HCT116 (cell line): Measurements from ENCODE around the gene ALPL. TPM values are rescaled to one million over a fixed set of nuclear protein-coding genes. Genes with fewer than 3 reads are reported as not detected.

ENCODE experiments used
- ATAC-seq: fragments of 200-7000 bp; cut with Tn5 transposase; 2 replicates; pipeline ENCODE4 v1.9.1; 2020; ENCODE audit warnings: mild to moderate bottlenecking, moderate library complexity
- BruUV-seq: library from RNA; stranded (reverse); fragments of 400-500 nt; replicated peaks from 2 replicates; lab custom pipeline; 2021; lab: Mats Ljungman, UMichigan
- CTCF ChIA-PET: fragments of 300-600 bp; sonication (Branson Sonifier 250); formaldehyde crosslinking; loops from one replicate; lab custom pipeline; 2021; ENCODE audit warnings: antibody characterized with exemption; lab: Charles Lee
- POLR2A ChIA-PET: fragments of 300-600, 350-600 bp; sonication (Branson Sonifier 250); formaldehyde crosslinking; loops from one replicate; lab custom pipeline; 2021; ENCODE audit warnings: antibody characterized with exemption; lab: Charles Lee
- RAD21 ChIA-PET, 2 experiments: fragments of 300-600 bp; sonication (Branson Sonifier 250); formaldehyde crosslinking; loops; one replicate each; lab custom pipeline; 2023; ENCODE audit warnings: low total read pairs in 2 of 2; ENCODE audit not compliant: uncharacterized antibody in 2 of 2, unreplicated experiment in 2 of 2, low non-redundant PET in 1 of 2; lab: Charles Lee
- DNase-seq: peaks from one replicate; pipeline ENCODE4 v3.0.0-alpha.2; 2010; ENCODE audit warnings: low read depth, low spot score
- H2AFZ ChIP-seq: fragments of 200-600 bp; shearing (Covaris generic), sonication (generic); 2 replicates; pipeline ENCODE4 v1.6.1; 2017; ENCODE audit warnings: low read depth, mixed run types, mixed read lengths, antibody characterized with exemption, low read length; ENCODE audit not compliant: poor library complexity, severe bottlenecking
- H3K27ac ChIP-seq: 2 replicates; pipeline ENCODE4 v1.5.1; 2012; ENCODE audit warnings: low read depth, low read length
- H3K27me3 ChIP-seq: fragments of 200-600 bp; sonication (generic); 2 replicates; pipeline ENCODE4 v1.6.1; 2016; ENCODE audit warnings: mixed run types, low read length, mixed read lengths; ENCODE audit not compliant: insufficient read depth
- H3K36me3 ChIP-seq, 2 experiments: fragments of 200-500 bp in 1 of 2; fragments of 200-600 bp in 1 of 2; sonication (Bioruptor generic) in 1 of 2; sonication (generic) in 1 of 2; 2 replicates each; pipeline versions ENCODE4 v1.5.1 to v1.6.1; 2014 to 2016; ENCODE audit warnings: low read length in 2 of 2, inconsistent platforms in 1 of 2, mixed read lengths in 1 of 2, mixed run types in 1 of 2; ENCODE audit not compliant: insufficient read depth in 2 of 2, control insufficient read depth in 1 of 2
- H3K4me1 ChIP-seq, 2 experiments: fragments of 200-600 bp in 1 of 2; sonication (generic) in 1 of 2; 2 replicates each; pipeline versions ENCODE4 v1.5.1 to v1.6.1; 2012 to 2017; ENCODE audit warnings: low read length in 2 of 2, inconsistent platforms in 1 of 2, mild to moderate bottlenecking in 1 of 2, mixed read lengths in 1 of 2, mixed run types in 1 of 2, moderate library complexity in 1 of 2; ENCODE audit not compliant: insufficient read depth in 2 of 2, control insufficient read depth in 1 of 2
- H3K4me2 ChIP-seq: fragments of 200-600 bp; sonication (generic); 2 replicates; pipeline ENCODE4 v1.6.1; 2017; ENCODE audit warnings: mixed run types, low read length, mixed read lengths
- H3K4me3 ChIP-seq, 2 experiments: fragments of 200-600 bp in 1 of 2; sonication (generic) in 1 of 2; replicated peaks in 1 of 2; 2 replicates each; pipeline ENCODE4 v1.5.1; 2011 to 2016; ENCODE audit warnings: low read length in 2 of 2, control low read depth in 1 of 2, low read depth in 1 of 2, mild to moderate bottlenecking in 1 of 2, mixed read lengths in 1 of 2, mixed run types in 1 of 2
- H3K79me2 ChIP-seq: fragments of 200-600 bp; sonication (generic); 2 replicates; pipeline ENCODE4 v1.6.1; 2017; ENCODE audit warnings: mild to moderate bottlenecking, mixed run types, low read length, moderate library complexity, mixed read lengths; ENCODE audit not compliant: insufficient read depth
- H3K9ac ChIP-seq: fragments of 200-600 bp; sonication (generic); 2 replicates; pipeline ENCODE4 v1.6.1; 2016; ENCODE audit warnings: low read length, mixed read lengths
- H3K9me2 ChIP-seq: fragments of 200-600 bp; sonication (generic), shearing (Covaris generic); 2 replicates; pipeline ENCODE4 v1.6.1; 2017; ENCODE audit warnings: mixed run types, mild to moderate bottlenecking, moderate library complexity; ENCODE audit not compliant: insufficient read depth
- H3K9me3 ChIP-seq, 2 experiments: fragments of 200-500 bp in 1 of 2; fragments of 200-600 bp in 1 of 2; sonication (Bioruptor generic) in 1 of 2; sonication (generic) in 1 of 2; 2 replicates each; pipeline ENCODE4 v1.6.1; 2014 to 2017; ENCODE audit warnings: low read length in 2 of 2, mixed read lengths in 2 of 2, inconsistent platforms in 1 of 2, low read depth in 1 of 2, mild to moderate bottlenecking in 1 of 2, mixed run types in 1 of 2, moderate library complexity in 1 of 2; ENCODE audit not compliant: control insufficient read depth in 1 of 2, insufficient read depth in 1 of 2
- H4K20me1 ChIP-seq: fragments of 200-600 bp; sonication (generic), shearing (Covaris generic); 2 replicates; pipeline ENCODE4 v1.6.1; 2017; ENCODE audit warnings: mixed run types, mild to moderate bottlenecking, moderate library complexity; ENCODE audit not compliant: insufficient read depth
- CBX3 ChIP-seq: IDR thresholded peaks from 2 replicates; pipeline ENCODE4 v1.6.1; 2012; ENCODE audit warnings: low read depth
- CTCF ChIP-seq, 3 experiments: fragments of 200-600 bp in 1 of 3; sonication (generic) in 1 of 3; IDR thresholded peaks in 2 of 3; conservative IDR thresholded peaks in 1 of 3; 2 replicates each; pipeline ENCODE4 v1.5.1; 2012 to 2017; ENCODE audit warnings: low read depth in 2 of 3, low read length in 2 of 3, antibody characterized with exemption in 1 of 3, borderline replicate concordance in 1 of 3, control low read depth in 1 of 3, mild to moderate bottlenecking in 1 of 3, mixed read lengths in 1 of 3, mixed run types in 1 of 3, moderate library complexity in 1 of 3; ENCODE audit not compliant: insufficient read depth in 1 of 3
- EGR1 ChIP-seq: IDR thresholded peaks from 2 replicates; pipeline ENCODE4 v1.6.1; 2012; ENCODE audit warnings: low read depth
- ELF1 ChIP-seq: IDR thresholded peaks from 2 replicates; pipeline ENCODE4 v1.6.1; 2012; ENCODE audit warnings: low read depth, borderline replicate concordance
- FOSL1 ChIP-seq: IDR thresholded peaks from 2 replicates; pipeline ENCODE4 v1.6.1; 2012; ENCODE audit warnings: low read depth
- SP1 ChIP-seq: IDR thresholded peaks from 2 replicates; pipeline ENCODE4 v1.6.1; 2012; ENCODE audit warnings: low read depth
- TCF7L2 ChIP-seq: IDR thresholded peaks from 2 replicates; pipeline ENCODE4 v1.7.0; 2011; ENCODE audit warnings: borderline replicate concordance, inconsistent platforms; ENCODE audit not compliant: insufficient read depth, insufficient read length; ENCODE audit errors: extremely low read depth
- YY1 ChIP-seq: IDR thresholded peaks from 2 replicates; pipeline ENCODE4 v1.6.1; 2011; ENCODE audit warnings: low read length, low read depth, moderate library complexity, mild to moderate bottlenecking; ENCODE audit not compliant: insufficient replicate concordance; ENCODE audit errors: extremely low read depth
- intact Hi-C: fragments of 100-400 bp; cut with micrococcal nuclease; formaldehyde crosslinking; loops from 2 replicates; pipeline ENCODE4 v1.10.0; 2022
- total RNA-seq: library from RNA; stranded (reverse); gene quantifications from one replicate; pipeline ENCODE4 v1.2.1, GENCODE V29; 2021; ENCODE audit not compliant: unreplicated experiment

Gene ALPL
- total RNA-seq, 1 experiment from 2014 or later = 0.61 TPM

GRCh38 chr1:21506804-21507203, 2.4 kb upstream of the ALPL start:
- Histone ChIP-seq H3K4me1 (peaks cover 2 to 5% of the 10 kb centered on the region in 2 experiments; a peak in 3 of 4 replicates), H3K27ac (no peak overlapping the region), H3K79me2 (no peaks in the 10 kb centered on the region), H3K9me3 (no peaks in the 10 kb centered on the region), H3K9ac (no peak overlapping the region), H3K36me3 (no peaks in the 10 kb centered on the region), H3K9me2 (no peaks in the 10 kb centered on the region), H2AFZ (no peak overlapping the region), H3K4me2 (no peak overlapping the region), H3K27me3 (no peaks in the 10 kb centered on the region), H3K4me3 (no peak overlapping the region), H4K20me1 (no peaks in the 10 kb centered on the region)
- ChIA-PET POLR2A (no interaction called here), RAD21 (no interaction called here), CTCF (interaction anchor here (0.7 kb wide), 1 partner anchor 268 kb away, joined by 5 read pairs; no protein-coding TSS in a partner anchor)
- TF ChIP-seq FOSL1 (no peak), CBX3 (no peak), CTCF (IDR thresholded peaks at IDR 0.05 in 2 of 3, conservative IDR thresholded peaks at IDR 0.05 in 1 of 3; ENCODE audit: borderline replicate concordance in 1 of 3, insufficient read depth in 1 of 3, low read depth in 2 of 3, low read length in 2 of 3) (no peak), SP1 (no peak), YY1 (no peak), ELF1 (no peak), TCF7L2 (no peak), EGR1 (no peak)
- intact Hi-C loops = no loop called here
- no peak for ATAC-seq
- no peak for DNase-seq
- no TSS peak for BruUV-seq
